Activated T-helper 2 cell treated with anti-CD3 and anti-CD28 coated beads, Interferon-gamma antibody, Interleukin-2, Interleukin-4, amounts not matched to agents 10 μg/mL and 5 μg/mL and 100 μg/mL, durations not matched to agents 14 hours and 24 hours and 36 hours (primary cell): ENCODE data around the gene FYN. TPM values are rescaled to one million over a fixed set of nuclear protein-coding genes. Genes with fewer than 3 reads are reported as not detected.

ENCODE experiments used
- DNase-seq: peaks from one replicate; pipeline ENCODE4 v3.0.0; 2021; ENCODE audit warnings: low spot score
- H3K27ac Mint-ChIP-seq: one replicate; pipeline ENCODE4 v1.8.0; 2021; ENCODE audit warnings: mixed read lengths
- H3K27me3 Mint-ChIP-seq: one replicate; pipeline ENCODE4 v1.8.0; 2021; ENCODE audit warnings: low read depth, mixed read lengths
- H3K36me3 Mint-ChIP-seq: one replicate; pipeline ENCODE4 v1.8.0; 2021; ENCODE audit warnings: low read depth, mixed read lengths
- H3K4me1 Mint-ChIP-seq: one replicate; pipeline ENCODE4 v1.8.0; 2021; ENCODE audit warnings: low read depth, mixed read lengths
- H3K4me3 Mint-ChIP-seq: one replicate; pipeline ENCODE4 v1.8.0; 2021; ENCODE audit warnings: low read depth, mild to moderate bottlenecking, moderate library complexity, mixed read lengths
- H3K9me3 Mint-ChIP-seq: one replicate; pipeline ENCODE4 v1.8.0; 2021; ENCODE audit warnings: mixed read lengths
- intact Hi-C: fragments of 100-400 bp; cut with micrococcal nuclease; formaldehyde crosslinking; loops from one replicate; pipeline ENCODE4 v1.15.1; 2023
- total RNA-seq: library from RNA; stranded (reverse); gene quantifications from 2 replicates; pipeline ENCODE4 v1.2.3, GENCODE V29; 2022

Gene FYN
- total RNA-seq, 1 donor from 2014 or later = 359 TPM

DNA sequence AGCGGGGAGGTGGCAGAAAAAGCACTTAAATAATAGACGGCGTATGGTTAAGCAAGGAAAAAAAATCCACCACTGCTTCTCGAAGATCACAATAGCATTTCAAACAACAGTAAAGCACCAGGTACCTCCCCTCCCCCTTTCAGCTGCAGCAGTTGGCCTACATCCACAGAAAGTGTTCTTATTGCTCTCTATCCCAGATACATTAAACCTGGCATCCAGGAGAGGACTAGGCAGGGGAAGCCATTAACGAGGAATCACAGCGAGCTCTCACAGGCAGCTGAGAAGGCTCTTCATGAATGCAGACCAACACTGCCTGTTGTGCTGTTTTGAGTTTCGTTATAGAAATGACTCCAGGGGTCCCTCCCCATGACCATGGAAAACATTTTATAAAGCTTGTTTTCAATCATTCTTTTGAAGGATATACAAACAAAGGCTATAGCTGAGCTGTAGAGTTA lies 11.8 kb downstream of the FYN start:
- Mint-ChIP-seq H3K4me3 (peak overlapping the region; percentile 15), H3K36me3 (peaks cover 74% of the 10 kb centered on the region), H3K9me3 (no peaks in the 10 kb centered on the region), H3K27ac (peak overlapping the region; percentile 44), H3K27me3 (no peaks in the 10 kb centered on the region), H3K4me1 (peaks cover 89% of the 10 kb centered on the region)
- DNase-seq = no peak
- intact Hi-C loops = no loop called here

DNA sequence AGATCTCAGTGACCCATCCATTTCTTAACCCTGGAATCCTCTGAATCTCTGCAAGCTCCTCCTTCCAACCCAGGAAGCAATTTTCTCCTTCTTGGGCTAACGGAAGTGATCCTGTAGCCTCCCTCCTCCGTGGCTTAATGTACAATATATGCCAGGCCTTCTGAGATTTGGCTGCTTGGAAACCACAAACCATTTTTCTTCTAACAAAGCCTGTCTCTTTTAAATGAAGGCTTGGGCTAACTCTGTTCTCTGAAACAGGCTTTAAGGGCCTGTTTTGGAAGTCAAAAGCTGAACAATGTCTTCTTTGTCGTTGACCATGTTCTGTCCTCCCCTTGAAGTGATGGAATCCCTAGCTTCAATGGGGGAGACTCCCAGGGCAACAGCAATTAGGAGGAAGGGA lies 14.9 kb downstream of the FYN start:
- Mint-ChIP-seq H3K4me3 (no peak overlapping the region), H3K9me3 (no peaks in the 10 kb centered on the region), H3K27ac (peak overlapping the region; percentile 30), H3K4me1 (peaks cover 77% of the 10 kb centered on the region), H3K36me3 (peaks cover 69% of the 10 kb centered on the region), H3K27me3 (no peaks in the 10 kb centered on the region)
- no peak for DNase-seq
- intact Hi-C loops = no loop called here

DNA sequence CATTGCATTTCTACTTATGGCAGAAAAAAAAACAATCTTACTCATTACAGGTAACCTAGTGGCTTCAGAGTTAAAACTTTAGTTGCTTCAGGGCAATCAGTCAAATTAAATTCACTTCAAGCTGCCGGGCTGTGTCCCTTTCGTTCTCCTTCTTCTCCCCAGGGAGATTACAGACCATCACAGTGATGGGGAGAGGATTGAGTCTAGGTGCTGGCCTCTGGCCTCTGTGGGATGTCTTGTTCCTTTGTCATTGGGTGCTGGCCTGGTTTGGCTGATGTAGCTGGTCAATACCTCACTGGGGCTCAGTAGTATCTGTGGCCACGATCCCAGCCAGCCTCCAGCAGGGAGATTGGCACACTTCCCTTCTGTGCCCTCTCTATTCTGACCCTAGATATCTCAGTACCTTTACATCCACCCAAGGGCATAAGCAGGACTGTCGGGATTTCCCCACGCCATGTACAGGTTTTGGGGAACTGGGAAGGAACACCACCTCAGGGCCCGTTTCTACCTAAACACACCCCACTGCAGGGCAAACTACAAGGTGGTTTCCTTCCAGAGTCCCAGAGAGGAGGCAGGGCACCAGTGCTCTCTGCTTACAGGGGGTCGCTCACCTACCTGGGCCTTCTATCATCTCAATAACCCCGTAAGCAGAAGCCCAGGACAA lies 15.4 kb downstream of the FYN start:
- H3K27me3 Mint-ChIP-seq = no peaks in the 10 kb centered on the region
- H3K9me3 Mint-ChIP-seq = no peaks in the 10 kb centered on the region
- H3K27ac Mint-ChIP-seq = peak overlapping the region; percentile 30
- H3K4me1 Mint-ChIP-seq = peaks cover 78% of the 10 kb centered on the region
- intact Hi-C loops = loop anchor here (1.0 kb wide), 1 partner anchor 7 kb away; no protein-coding TSS in a partner anchor
- no peak overlapping the region for H3K4me3 Mint-ChIP-seq
- peaks cover 69% of the 10 kb centered on the region for H3K36me3 Mint-ChIP-seq
- DNase-seq = no peak

DNA sequence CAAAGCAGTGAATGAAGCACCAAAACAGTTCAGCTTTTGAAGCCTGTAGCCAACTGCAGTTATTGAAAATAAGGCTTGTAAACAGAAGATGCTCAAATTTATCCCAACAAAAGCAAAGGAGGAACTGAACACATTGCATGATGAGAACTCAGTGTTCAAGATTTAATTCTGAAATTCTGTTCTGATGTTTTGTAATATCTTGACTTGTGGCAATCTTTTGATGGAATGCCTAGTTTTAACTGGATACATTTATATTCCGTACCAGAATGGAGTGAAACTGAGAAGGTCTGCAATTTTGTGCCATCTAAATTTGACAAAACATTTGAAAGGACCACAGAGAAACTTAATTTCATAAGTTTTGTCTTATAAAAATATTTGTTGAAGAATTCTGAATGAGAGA lies 17.5 kb downstream of the FYN start:
- Mint-ChIP-seq H3K36me3 (peaks cover 69% of the 10 kb centered on the region), H3K4me1 (peaks cover 76% of the 10 kb centered on the region), H3K27ac (no peak overlapping the region), H3K4me3 (no peak overlapping the region), H3K27me3 (no peaks in the 10 kb centered on the region), H3K9me3 (no peaks in the 10 kb centered on the region)
- no peak for DNase-seq
- intact Hi-C loops = no loop called here

DNA sequence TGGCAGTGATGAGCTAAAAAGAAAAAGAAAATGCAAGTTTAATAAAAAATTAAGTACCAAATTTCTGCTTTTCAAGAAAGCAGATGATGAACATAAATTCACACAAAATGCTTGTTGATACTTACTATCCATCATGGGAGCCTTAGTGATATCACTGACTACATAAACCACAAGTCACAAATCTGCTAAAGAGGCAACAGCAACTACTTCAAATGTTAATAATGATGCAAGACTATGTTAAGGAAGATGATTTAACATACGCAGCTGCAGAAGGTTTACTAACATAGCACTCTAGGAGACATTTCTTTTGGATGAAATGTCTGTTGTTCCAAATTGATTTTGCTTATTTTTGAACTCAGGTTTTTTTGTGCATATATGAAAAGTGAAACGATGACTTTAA lies 18.6 kb downstream of the FYN start:
- Mint-ChIP-seq H3K27me3 (no peaks in the 10 kb centered on the region), H3K9me3 (no peaks in the 10 kb centered on the region), H3K4me1 (peaks cover 77% of the 10 kb centered on the region), H3K27ac (no peak overlapping the region), H3K4me3 (no peak overlapping the region), H3K36me3 (peaks cover 70% of the 10 kb centered on the region)
- no peak for DNase-seq
- intact Hi-C loops = no loop called here

DNA sequence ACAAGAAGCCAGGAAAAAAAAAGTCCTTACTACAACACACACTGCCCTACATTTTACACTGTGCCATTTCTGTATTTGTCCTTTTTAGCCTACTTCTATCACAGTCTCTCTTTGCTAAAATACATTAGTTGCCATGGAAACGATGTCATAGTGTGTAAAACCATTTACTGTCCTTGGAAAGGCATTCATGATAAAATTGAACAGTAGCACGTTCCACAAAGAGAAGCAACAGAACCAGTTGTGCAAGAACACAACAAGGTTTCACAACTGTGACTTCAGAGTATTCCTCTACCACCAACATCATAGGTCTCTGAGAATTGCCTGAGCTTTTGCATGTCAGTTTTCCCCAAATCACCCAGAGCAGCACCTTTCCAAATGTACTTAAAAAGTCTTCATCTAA lies 20.5 kb downstream of the FYN start:
- no peak overlapping the region for H3K4me3 Mint-ChIP-seq
- H3K4me1 Mint-ChIP-seq = peaks cover 75% of the 10 kb centered on the region
- no peak for DNase-seq
- peaks cover 73% of the 10 kb centered on the region for H3K36me3 Mint-ChIP-seq
- no peak overlapping the region for H3K27ac Mint-ChIP-seq
- no peaks in the 10 kb centered on the region for H3K27me3 Mint-ChIP-seq
- intact Hi-C loops = no loop called here
- no peaks in the 10 kb centered on the region for H3K9me3 Mint-ChIP-seq

DNA sequence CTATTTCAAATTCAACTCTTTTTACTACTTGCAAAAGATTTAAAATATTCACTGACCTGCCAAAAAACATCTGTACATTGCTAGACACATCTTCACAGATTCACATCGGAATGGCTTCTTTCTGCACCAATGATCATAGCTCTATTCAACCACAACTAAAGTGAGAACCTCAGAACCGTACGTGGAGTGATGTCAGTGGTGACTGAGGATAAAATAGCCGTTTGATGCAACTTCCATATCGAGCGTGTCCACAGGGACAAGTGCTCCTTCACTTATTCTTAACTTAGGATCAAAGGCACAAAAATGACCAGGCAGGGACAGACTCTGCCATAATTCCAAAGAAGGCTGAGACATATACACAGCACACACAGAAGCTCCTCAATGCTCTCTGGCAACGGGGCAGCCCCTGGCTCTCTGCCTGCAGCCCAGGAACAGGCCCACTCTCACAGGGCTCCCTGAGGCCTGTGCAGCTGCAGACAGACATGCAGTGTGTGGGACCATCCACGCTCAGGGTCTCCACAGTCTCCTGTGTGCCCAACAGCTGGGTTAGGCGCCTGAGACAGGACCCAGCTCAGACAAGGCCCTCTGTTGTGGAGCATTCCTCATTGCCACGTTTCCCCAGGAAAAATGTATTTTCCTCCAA lies 22.8 kb downstream of the FYN start:
- Mint-ChIP-seq H3K4me3 (peak overlapping the region; percentile 7), H3K4me1 (peaks cover 79% of the 10 kb centered on the region), H3K27me3 (no peaks in the 10 kb centered on the region), H3K36me3 (peaks cover 78% of the 10 kb centered on the region), H3K27ac (peak overlapping the region; percentile 55), H3K9me3 (no peaks in the 10 kb centered on the region)
- intact Hi-C loops = no loop called here
- DNase-seq = no peak

DNA sequence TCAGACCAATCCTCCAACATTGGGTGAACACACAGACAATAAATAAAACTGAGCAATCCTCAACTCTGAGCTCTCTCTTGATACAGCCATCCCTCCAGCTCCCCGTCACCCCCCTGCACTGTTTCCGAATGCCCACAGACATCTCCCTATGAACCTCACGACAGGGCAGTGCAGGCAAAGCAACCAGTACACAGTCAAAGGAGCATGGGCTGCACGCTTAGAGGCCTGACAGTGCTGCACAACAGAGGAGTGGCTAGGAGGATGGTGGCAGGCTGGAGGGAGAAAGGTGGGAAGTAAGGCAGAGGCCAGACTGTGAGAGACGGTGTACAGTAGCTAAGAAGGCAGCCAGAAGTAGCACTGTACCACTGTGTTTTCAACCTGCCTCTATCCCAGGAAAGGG lies 24.0 kb downstream of the FYN start:
- H3K27me3 Mint-ChIP-seq = no peaks in the 10 kb centered on the region
- peaks cover 86% of the 10 kb centered on the region for H3K4me1 Mint-ChIP-seq
- DNase-seq = no peak
- H3K36me3 Mint-ChIP-seq = peaks cover 81% of the 10 kb centered on the region
- peak overlapping the region; percentile 8 for H3K27ac Mint-ChIP-seq
- no peak overlapping the region for H3K4me3 Mint-ChIP-seq
- no peaks in the 10 kb centered on the region for H3K9me3 Mint-ChIP-seq
- intact Hi-C loops = no loop called here

DNA sequence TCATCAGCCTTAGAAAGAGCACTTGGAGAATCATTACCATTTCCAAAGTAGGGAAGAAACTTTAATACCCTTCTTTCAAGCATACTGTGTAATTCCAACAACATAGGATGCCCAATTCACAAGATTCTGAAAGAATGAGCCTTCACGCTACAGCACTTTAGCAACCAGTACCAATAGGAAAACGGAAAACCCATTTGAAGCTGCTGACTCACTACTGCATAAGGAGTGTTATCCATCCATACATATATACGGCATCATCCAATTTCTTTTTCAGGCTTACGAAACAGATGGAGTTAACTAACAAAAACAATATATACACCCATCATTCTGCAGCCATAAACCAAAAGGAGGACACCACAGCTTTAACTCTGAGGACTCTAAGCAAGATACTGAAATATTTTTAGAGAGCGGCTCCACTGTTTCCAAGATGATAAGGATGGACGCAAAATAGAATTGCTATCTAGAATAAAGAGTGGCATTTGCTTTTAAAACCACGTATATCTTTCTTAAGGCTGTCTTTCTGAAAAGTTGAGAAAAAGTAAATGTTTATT lies 24.9 kb downstream of the FYN start:
- Mint-ChIP-seq H3K27ac (peak overlapping the region; percentile 92), H3K36me3 (peaks cover 74% of the 10 kb centered on the region), H3K9me3 (no peaks in the 10 kb centered on the region), H3K4me1 (peaks cover 85% of the 10 kb centered on the region), H3K27me3 (no peaks in the 10 kb centered on the region), H3K4me3 (no peak overlapping the region)
- no peak for DNase-seq
- intact Hi-C loops = no loop called here

DNA sequence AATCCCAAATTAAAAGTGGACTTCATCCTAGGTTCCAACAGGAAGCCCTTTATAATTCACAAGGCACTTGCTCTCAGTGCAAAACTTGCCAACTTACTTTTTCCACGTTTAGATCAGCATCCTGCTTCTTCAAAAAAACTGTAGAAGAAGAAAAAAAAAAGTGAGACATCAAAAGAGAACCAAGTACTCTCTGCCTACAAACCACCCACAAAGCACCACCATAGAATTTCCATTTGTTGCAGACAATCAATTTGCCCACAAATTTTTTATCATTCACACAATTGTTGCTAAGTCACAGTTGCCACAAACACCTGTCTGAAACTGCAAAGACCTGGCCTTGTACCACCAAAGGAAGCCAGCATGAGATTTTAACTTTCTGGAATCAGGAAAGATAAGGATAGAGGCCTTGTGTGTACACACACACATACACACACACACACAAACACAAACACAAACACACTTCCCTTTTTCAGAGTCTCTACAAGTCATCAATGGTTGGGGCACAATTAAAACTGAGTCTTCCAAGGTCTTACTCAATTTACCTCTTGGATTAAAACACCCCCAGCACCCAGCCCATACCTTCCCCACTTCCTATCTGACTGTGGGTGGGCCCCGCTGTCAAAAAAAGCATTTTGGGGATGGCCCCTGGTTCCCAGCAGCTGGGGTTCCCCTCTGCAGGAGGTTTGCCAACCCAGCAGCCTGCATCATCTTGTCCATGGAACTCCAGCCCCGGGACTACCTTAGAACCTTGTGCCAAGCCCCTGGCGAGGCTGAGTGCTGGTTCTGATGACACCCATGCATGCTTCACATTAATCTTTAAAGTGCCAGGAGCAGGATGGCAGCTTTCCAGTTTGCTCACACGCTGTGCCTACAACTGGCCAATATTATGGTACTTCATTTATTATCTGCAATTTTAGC lies 26.5 kb downstream of the FYN start:
- intact Hi-C loops = loop anchor here (1.0 kb wide), 4 partner anchors 8 to 42 kb away; no protein-coding TSS in a partner anchor
- Mint-ChIP-seq H3K27ac (peak overlapping the region; percentile 92), H3K9me3 (no peaks in the 10 kb centered on the region), H3K4me3 (peak overlapping the region; percentile 53), H3K36me3 (peaks cover 60% of the 10 kb centered on the region), H3K4me1 (peaks cover 71% of the 10 kb centered on the region), H3K27me3 (no peaks in the 10 kb centered on the region)
- no peak for DNase-seq

DNA sequence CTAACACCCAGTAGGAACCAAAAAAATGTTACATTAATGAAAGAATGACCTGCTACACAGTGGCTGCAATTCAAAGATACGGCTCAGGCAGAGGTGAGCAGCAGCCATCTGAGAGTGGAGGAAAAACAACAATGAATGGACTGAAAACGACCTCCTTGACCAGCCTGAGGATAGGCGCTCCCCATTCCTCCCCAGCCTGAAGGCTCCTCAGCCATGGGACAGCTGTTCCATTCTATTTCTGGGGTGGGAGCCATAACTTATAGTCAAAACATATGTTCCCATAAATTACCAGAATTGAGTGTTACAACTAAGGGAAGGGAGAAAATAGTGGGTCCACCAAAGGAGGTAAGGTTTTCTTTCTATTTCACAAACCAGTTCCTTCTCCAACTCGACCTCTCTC lies 27.2 kb downstream of the FYN start:
- intact Hi-C loops = loop anchor here (1.0 kb wide), 4 partner anchors 8 to 42 kb away; no protein-coding TSS in a partner anchor
- Mint-ChIP-seq H3K36me3 (peaks cover 53% of the 10 kb centered on the region), H3K27ac (peak overlapping the region; percentile 92), H3K4me3 (peak overlapping the region; percentile 53), H3K4me1 (peaks cover 65% of the 10 kb centered on the region), H3K27me3 (no peaks in the 10 kb centered on the region), H3K9me3 (no peaks in the 10 kb centered on the region)
- DNase-seq = no peak

DNA sequence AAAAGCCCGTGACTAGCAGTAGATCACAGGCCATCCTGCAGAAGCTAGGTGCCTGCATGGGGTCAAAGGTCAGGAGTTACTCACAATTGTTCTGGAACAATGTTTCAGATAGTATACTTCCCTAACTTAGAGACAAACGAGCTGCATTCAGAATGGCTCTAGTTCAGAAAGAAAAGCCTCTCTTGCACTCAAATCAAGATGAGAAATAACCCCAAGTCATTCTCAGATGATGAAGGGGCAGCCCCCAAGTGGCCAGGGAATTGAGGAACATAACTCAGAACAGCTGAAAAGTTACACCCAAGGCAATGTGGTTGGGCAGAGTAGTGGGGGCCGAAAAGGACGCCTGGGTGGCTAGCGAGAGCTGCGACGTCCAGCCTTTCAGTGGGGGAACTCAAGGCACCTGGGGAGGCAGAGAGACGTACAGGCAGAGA lies 27.8 kb downstream of the FYN start:
- Mint-ChIP-seq H3K4me1 (peaks cover 59% of the 10 kb centered on the region), H3K27me3 (no peaks in the 10 kb centered on the region), H3K27ac (peak overlapping the region; percentile 92), H3K9me3 (no peaks in the 10 kb centered on the region), H3K36me3 (peaks cover 47% of the 10 kb centered on the region), H3K4me3 (no peak overlapping the region)
- intact Hi-C loops = no loop called here
- DNase-seq = no peak
